ENCODE data around the gene NPAS3.

Gene NPAS3

GRCh38 chr14:33483541-33483940, 544.9 kb downstream of the NPAS3 start:
- no peak overlapping the region for H3K27ac ChIP-seq
- no peak overlapping the region for H3K4me3 ChIP-seq (ENCODE audit: low read depth, low read length)
- no peak for DNase-seq
- H3K36me3 ChIP-seq (replicated peaks) = no peaks in the 10 kb centered on the region
- no peak for TF ChIP-seq CTCF (IDR thresholded peaks at IDR 0.05; ENCODE audit: low read depth, low read length, missing control alignments)
- H3K27me3 ChIP-seq (replicated peaks) = no peaks in the 10 kb centered on the region
- in situ Hi-C loops (cut with HindIII; ENCODE audit: low pct_ligation_motif_present, low sequenced_read_pairs) = no loop called here

- H3K36me3 ChIP-seq (replicated peaks) = no peaks in the 10 kb centered on the region
- in situ Hi-C loops (cut with HindIII; ENCODE audit: low pct_ligation_motif_present, low sequenced_read_pairs) = no loop called here
- no peak overlapping the region for H3K27ac ChIP-seq
- H3K27me3 ChIP-seq (replicated peaks) = no peaks in the 10 kb centered on the region
- H3K4me3 ChIP-seq (ENCODE audit: low read depth, low read length) = no peak overlapping the region
- peak; percentile 13 for DNase-seq
- no peak for TF ChIP-seq CTCF (IDR thresholded peaks at IDR 0.05; ENCODE audit: low read depth, low read length, missing control alignments)
Observed at GRCh38 chr14:33484264-33484663, 545.6 kb downstream of the NPAS3 start.

- Histone ChIP-seq H3K36me3 (replicated peaks) (no peaks in the 10 kb centered on the region), H3K27me3 (replicated peaks) (no peaks in the 10 kb centered on the region), H3K4me3 (ENCODE audit: low read depth, low read length) (no peak overlapping the region), H3K27ac (no peak overlapping the region)
- no peak for DNase-seq
- TF ChIP-seq CTCF (IDR thresholded peaks at IDR 0.05; ENCODE audit: low read depth, low read length, missing control alignments) = no peak
- in situ Hi-C loops (cut with HindIII; ENCODE audit: low pct_ligation_motif_present, low sequenced_read_pairs) = no loop called here
Observed at GRCh38 chr14:33486332-33486890, 547.7 kb downstream of the NPAS3 start.

- no peak for TF ChIP-seq CTCF (IDR thresholded peaks at IDR 0.05; ENCODE audit: low read depth, low read length, missing control alignments)
- in situ Hi-C loops (cut with HindIII; ENCODE audit: low pct_ligation_motif_present, low sequenced_read_pairs) = no loop called here
- no peaks in the 10 kb centered on the region for H3K27me3 ChIP-seq (replicated peaks)
- no peak overlapping the region for H3K4me3 ChIP-seq (ENCODE audit: low read depth, low read length)
- DNase-seq = no peak
- no peaks in the 10 kb centered on the region for H3K36me3 ChIP-seq (replicated peaks)
- H3K27ac ChIP-seq = no peak overlapping the region
Observed at GRCh38 chr14:33488582-33488981, 549.9 kb downstream of the NPAS3 start.

- Histone ChIP-seq H3K27ac (no peak overlapping the region), H3K27me3 (replicated peaks) (no peaks in the 10 kb centered on the region), H3K4me3 (ENCODE audit: low read depth, low read length) (no peak overlapping the region), H3K36me3 (replicated peaks) (no peaks in the 10 kb centered on the region)
- in situ Hi-C loops (cut with HindIII; ENCODE audit: low pct_ligation_motif_present, low sequenced_read_pairs) = no loop called here
- no peak for DNase-seq
- TF ChIP-seq CTCF (IDR thresholded peaks at IDR 0.05; ENCODE audit: low read depth, low read length, missing control alignments) = no peak
Observed at GRCh38 chr14:33490555-33490954, 551.9 kb downstream of the NPAS3 start.

DNA sequence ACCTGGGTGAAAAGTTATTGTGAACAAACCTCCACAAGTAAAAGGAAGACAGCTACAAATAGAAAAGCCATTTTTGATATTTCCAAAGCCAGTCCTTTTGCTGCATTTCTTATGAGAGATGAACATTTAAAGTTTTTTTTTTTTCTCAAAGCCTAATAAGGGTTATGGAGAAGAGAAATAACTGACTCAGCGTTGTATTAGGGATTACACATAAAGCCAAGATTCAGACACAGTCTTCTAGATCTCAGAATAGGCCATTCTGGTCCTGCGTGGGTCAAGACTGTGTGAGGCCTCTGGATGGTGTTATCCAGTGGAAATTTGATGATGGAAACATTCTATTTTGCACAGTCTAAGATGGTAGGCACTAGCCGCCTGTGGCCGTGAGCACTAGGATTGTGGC, 552.4 kb downstream of the NPAS3 start:
- TF ChIP-seq CTCF (IDR thresholded peaks at IDR 0.05; ENCODE audit: low read depth, low read length, missing control alignments) = no peak
- Histone ChIP-seq H3K27me3 (replicated peaks) (no peaks in the 10 kb centered on the region), H3K27ac (no peak overlapping the region), H3K4me3 (ENCODE audit: low read depth, low read length) (no peak overlapping the region), H3K36me3 (replicated peaks) (no peaks in the 10 kb centered on the region)
- no peak for DNase-seq
- in situ Hi-C loops (cut with HindIII; ENCODE audit: low pct_ligation_motif_present, low sequenced_read_pairs) = no loop called here
